Thyroid gland (tissue), 4 donors: ENCODE results near the gene TMEM132D.

ENCODE experiments used
- CTCF ChIP-seq, 6 experiments: fragments of 200-600 bp in 3 of 6; fragments of 450-650 bp in 3 of 6; sonication (generic) in 3 of 6; IDR thresholded peaks; one replicate each; pipeline ENCODE4 v1.5.1; 2016 to 2019; ENCODE audit warnings: antibody characterized with exemption in 6 of 6, mild to moderate bottlenecking in 2 of 6, inconsistent platforms in 1 of 6, moderate library complexity in 1 of 6
- POLR2A ChIP-seq, 2 donors: fragments of 450-650 bp; IDR thresholded peaks; one replicate each; pipeline ENCODE4 v1.6.1; 2017; ENCODE audit warnings: antibody characterized with exemption in 2 of 2, mild to moderate bottlenecking in 2 of 2, moderate library complexity in 1 of 2

- TF ChIP-seq POLR2A (IDR thresholded peaks at IDR 0.05) (no peak), CTCF (IDR thresholded peaks at IDR 0.05) (no peak)
Measured at GRCh38 chr12:129534966-129535750, 368.7 kb downstream of the TMEM132D start.
